SU-DHL-6 (cell line): ENCODE measurements around the gene CERS6.

ENCODE experiments used
- CTCF ChIP-seq: fragments of 200-600 bp; sonication (generic); IDR thresholded peaks from one replicate; pipeline ENCODE4 v1.5.1; 2017; ENCODE audit warnings: antibody characterized with exemption, mild to moderate bottlenecking, low read length, moderate library complexity; ENCODE audit not compliant: insufficient read depth, poor library complexity, severe bottlenecking
- EZH2phosphoT487 ChIP-seq: fragments of 200-600 bp; sonication (generic), shearing (Covaris generic); conservative IDR thresholded peaks from 2 replicates; pipeline ENCODE4 v1.6.1; 2018; ENCODE audit warnings: mild to moderate bottlenecking, antibody characterized with exemption, low read length, moderate library complexity, mixed read lengths

GRCh38 chr2:168640039-168640438 is 184.0 kb downstream of the CERS6 start:
- TF ChIP-seq CTCF: no peak
- TF ChIP-seq EZH2phosphoT487: no peak
